PC-9 (cell line): ENCODE results near the gene USP12.
"Not testable (repeated sequence)": the region's sequence is repeated elsewhere in the genome, so short reads cannot be mapped to it uniquely, and the experiment has no call there.

ENCODE experiments used
- CTCF ChIP-seq: fragments of 200-600 bp; sonication (generic); conservative IDR thresholded peaks from 2 replicates; pipeline ENCODE4 v1.6.1; 2017; ENCODE audit warnings: mixed run types, antibody characterized with exemption, mild to moderate bottlenecking, moderate library complexity
- EZH2 ChIP-seq: fragments of 200-600 bp; sonication (generic); IDR thresholded peaks from 2 replicates; pipeline ENCODE4 v1.8.0; 2017; ENCODE audit warnings: antibody characterized with exemption, low read depth

GRCh38 chr13:27213386-27213785 lies 41.8 kb upstream of the USP12 start:
- not testable (repeated sequence) for TF ChIP-seq EZH2, CTCF
